ENCODE results near the gene PHF8. TPM values are rescaled to one million over a fixed set of nuclear protein-coding genes. Genes with fewer than 3 reads are reported as not detected.

PHF8 gene
- total and polyA plus RNA-seq, 11 donors: 6.6 to 13.6 (median 9.7) TPM

GRCh38 chrX:53992589-53992988, 51.7 kb downstream of the PHF8 start:
- intact Hi-C loops (cut with DNase I): no loop called here
- DNase-seq (no peak), ATAC-seq (no peak)
- Histone ChIP-seq H3K36me3 (peaks cover 0 to 65% (median 47%) of the 10 kb centered on the region in 9 donors), H3K27me3 (no peaks in the 10 kb centered on the region), H3K4me3 (no peak overlapping the region), H3K4me1 (peaks cover 0 to 3% (median 0%) of the 10 kb centered on the region in 12 donors), H3K9me3 (no peaks in the 10 kb centered on the region), H3K27ac (no peak overlapping the region)
- 66 to 98% (median 86%) methylated on average over 4 of the region's 4 CpGs for WGBS, 4 donors
- TF ChIP-seq CTCF (IDR thresholded peaks at IDR 0.05) (no peak), POLR2A (IDR thresholded peaks at IDR 0.05) (no peak)

- DNase-seq (no peak), ATAC-seq (no peak)
- no peak for TF ChIP-seq POLR2A (IDR thresholded peaks at IDR 0.05)
- TF ChIP-seq CTCF (IDR thresholded peaks at IDR 0.05): no peak
- Histone ChIP-seq H3K4me3 (no peak overlapping the region), H3K36me3 (peaks cover 0 to 75% (median 58%) of the 10 kb centered on the region in 9 donors), H3K9me3 (no peaks in the 10 kb centered on the region), H3K27me3 (no peaks in the 10 kb centered on the region), H3K4me1 (peaks cover 0 to 3% (median 0%) of the 10 kb centered on the region in 12 donors), H3K27ac (no peak overlapping the region)
- intact Hi-C loops (cut with DNase I): no loop called here
- 44 to 65% (median 57%) methylated on average over 2 of the region's 2 CpGs for WGBS, 4 donors
Observed at GRCh38 chrX:53990171-53990570, 54.1 kb downstream of the PHF8 start.

GRCh38 chrX:53984895-53985294, 59.4 kb downstream of the PHF8 start:
- no peak for DNase-seq
- intact Hi-C loops (cut with DNase I): no loop called here
- no peak for ATAC-seq
- Histone ChIP-seq H3K4me1 (no peaks in the 10 kb centered on the region), H3K9me3 (no peaks in the 10 kb centered on the region), H3K27me3 (no peaks in the 10 kb centered on the region), H3K36me3 (peaks cover 0 to 85% (median 70%) of the 10 kb centered on the region in 9 donors), H3K27ac (no peak overlapping the region), H3K4me3 (no peak overlapping the region)
- 81 to 92% (median 87%) methylated on average over 11 to 12 of the region's 12 CpGs for WGBS, 4 donors
- no peak for TF ChIP-seq CTCF (IDR thresholded peaks at IDR 0.05)
- no peak for TF ChIP-seq POLR2A (IDR thresholded peaks at IDR 0.05)

- Histone ChIP-seq H3K4me1 (no peaks in the 10 kb centered on the region), H3K36me3 (peaks cover 0 to 47% (median 26%) of the 10 kb centered on the region in 9 donors), H3K27me3 (no peaks in the 10 kb centered on the region), H3K4me3 (no peak overlapping the region), H3K27ac (no peak overlapping the region), H3K9me3 (peaks cover 0 to 10% (median 1%) of the 10 kb centered on the region in 12 donors)
- 90 to 98% (median 96%) methylated on average over 6 of the region's 6 CpGs for WGBS, 4 donors
- intact Hi-C loops (cut with DNase I): no loop called here
- ATAC-seq: no peak
- TF ChIP-seq POLR2A (IDR thresholded peaks at IDR 0.05) (no peak), CTCF (IDR thresholded peaks at IDR 0.05) (no peak)
- DNase-seq: no peak
Observed at GRCh38 chrX:53974529-53974928, 69.7 kb downstream of the PHF8 start.

All from heart left ventricle (tissue), 16 donors.